Dedifferentiated amniotic fluid mesenchymal stem cell (primary cell): ENCODE measurements around the gene SERPINA6.
"Not testable (repeated sequence)": the region's sequence is repeated elsewhere in the genome, so short reads cannot be mapped to it uniquely, and the experiment has no call there.

Source experiments
- DNase-seq: peaks from one replicate; pipeline ENCODE4 v3.0.0-alpha.2; 2016; ENCODE audit errors: extremely low spot score

SERPINA6 gene

GRCh38 chr14:94354190-94354589 lies 31.1 kb upstream of the SERPINA6 start:
- DNase-seq, result not testable (repeated sequence)

GRCh38 chr14:94349276-94349675 lies 26.1 kb upstream of the SERPINA6 start:
- DNase-seq, result no peak

GRCh38 chr14:94348836-94349235 lies 25.7 kb upstream of the SERPINA6 start:
- DNase-seq, result no peak

- DNase-seq, result no peak
Observed at GRCh38 chr14:94346841-94347240, 23.7 kb upstream of the SERPINA6 start.

- not testable (repeated sequence) for DNase-seq
Observed at GRCh38 chr14:94346065-94346786, 23.1 kb upstream of the SERPINA6 start.

DNA sequence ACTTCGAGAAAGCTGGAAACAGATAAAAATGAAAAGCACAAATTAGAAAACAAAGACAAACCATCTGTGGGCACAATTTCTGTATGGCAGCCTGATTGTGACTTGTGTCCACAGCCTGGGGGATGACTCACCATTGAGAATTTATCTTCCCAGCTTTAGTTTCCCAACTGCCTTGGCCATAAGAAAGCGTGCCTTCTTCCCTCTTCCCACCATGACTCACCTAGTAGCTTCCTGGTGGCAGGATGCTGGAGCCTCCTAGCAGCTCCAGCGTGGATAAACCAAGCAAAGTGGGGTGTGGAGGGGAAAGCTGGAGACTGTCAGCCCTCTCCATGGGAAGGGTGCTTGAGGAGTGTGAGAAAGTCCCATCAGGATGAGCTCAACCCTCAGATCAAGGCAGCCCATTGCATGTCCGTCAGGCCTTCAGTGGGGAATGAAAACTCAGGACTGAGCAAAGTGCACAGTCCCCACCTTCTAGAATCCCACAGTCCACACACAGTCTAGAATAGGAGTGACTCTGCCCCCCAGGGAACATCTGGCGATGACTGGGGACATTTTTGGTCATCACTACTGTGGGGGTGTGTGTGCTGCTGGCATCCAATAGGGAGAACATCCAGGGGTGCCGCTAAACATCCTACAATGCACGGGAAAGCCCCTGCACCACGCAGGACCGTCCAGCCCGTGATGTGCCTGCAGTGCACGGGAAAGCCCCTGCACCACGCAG lies 22.4 kb upstream of the SERPINA6 start:
- DNase-seq, result peak; percentile 80

- no peak for DNase-seq
Observed at GRCh38 chr14:94344389-94344788, 21.3 kb upstream of the SERPINA6 start.

DNA sequence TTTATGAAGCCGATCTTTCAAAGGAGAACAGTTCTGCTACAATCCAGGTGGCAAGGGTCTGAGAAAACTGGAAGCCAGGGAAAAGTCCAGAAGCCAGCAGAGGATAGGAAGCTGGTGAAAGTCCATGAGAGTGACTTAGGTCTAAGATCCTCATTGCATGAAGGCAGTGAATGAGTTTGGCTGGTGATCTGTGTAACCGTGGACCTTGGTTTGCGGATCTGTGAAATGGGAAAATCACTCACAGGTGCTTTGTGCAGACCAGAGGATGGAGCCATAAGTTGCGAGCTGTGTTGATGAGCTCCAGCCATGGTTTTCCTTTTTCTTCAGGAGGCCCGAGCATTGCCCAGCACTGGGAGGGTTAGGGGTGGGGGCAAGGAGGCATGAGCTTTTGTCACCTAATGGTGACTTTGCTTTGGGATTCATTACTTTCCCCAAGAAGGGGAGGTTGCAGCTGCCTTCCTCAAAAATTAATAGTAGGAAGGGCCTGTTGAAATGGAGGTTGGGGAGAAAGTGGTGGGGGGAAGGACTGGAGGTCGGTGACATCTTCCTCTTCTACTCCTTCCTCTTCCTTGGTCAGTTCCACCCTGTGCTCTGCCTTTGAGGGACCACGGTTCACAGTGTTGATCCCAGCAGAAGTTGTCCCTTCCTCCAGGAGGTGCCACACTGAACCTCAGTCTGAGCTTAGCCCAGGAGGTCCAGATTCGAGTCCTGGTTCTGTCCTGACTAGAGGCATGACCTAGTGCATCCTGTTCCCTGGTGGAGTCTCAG lies 20.3 kb upstream of the SERPINA6 start:
- no peak for DNase-seq

DNA sequence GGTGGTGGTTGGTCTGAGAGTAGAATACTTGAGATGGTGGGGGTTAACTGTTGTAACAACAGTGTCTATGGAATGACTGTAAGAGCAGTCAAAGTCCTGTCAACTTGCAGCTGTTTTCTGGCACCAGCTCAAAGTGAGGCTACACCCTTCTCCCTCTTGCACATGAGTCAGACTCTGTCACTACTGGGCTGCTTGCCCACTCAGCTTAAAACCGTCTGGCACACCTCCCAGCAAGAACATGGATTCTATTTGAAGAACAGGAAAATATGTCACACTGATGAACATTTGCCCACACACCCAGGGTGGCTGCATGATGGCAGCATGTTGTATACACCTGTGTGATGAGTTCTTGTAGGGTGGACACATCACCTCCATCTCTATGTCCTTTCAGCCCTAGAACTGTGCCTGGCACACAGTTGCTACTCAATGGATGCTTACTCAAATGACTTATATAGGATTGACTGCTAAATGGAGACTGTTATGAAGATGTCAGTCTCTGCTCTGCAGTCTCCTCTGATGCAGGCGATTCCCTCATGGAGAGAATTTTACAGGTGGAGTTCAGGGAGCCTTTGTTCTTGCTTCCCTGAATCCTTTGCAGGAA lies 19.3 kb upstream of the SERPINA6 start:
- peak; percentile 99 for DNase-seq

DNA sequence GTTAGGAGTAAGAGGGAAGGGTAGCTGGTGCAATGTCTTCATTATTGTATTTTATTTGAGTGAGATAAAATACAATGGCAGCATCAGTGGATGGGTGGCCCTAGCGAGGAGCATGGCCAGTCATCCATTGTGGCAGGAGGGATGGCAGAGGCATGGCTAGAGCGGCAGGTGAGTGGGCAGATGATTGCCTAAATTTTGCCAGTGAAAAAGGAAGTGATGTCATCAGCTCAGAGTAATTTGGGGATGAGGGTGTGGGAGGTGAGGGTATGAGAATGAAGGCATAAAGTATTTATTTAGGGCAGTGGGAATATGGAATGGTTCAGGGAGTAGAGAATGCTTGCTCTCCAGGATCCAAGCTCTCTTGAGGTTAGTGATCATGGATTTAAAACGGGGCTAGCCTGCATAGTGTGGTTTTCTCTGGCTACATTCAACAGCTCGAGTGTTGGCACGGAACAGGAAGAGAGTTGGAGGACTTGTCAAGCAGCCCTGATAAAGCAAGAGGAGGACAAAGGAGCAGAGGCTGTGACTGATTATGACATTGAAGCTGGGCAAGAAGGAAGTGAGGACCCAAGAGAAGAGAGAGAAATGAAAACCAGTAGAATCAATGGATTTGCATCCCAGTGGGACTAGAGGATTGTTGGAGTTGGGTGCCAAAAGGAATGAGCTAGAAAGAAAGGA lies 18.7 kb upstream of the SERPINA6 start:
- peak; percentile 16 for DNase-seq

DNA sequence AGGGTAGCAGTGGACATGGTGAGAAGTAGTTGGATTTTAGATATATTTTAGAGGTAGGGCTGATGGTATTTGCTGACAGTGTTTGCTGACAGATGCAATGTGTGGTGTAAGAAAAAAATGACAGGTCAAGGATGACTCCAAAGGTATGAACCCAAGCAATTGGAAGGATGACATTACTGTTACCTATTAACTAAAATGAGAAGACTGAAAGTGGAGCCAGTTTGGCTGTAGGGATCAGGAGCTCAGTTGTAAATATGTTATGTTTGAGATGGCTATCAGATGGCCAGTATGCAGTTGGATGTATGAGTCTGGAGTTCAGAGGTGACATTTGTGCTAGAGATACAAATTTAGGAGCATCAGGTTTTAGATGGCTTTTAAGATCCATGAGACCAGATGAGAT lies 17.4 kb upstream of the SERPINA6 start:
- no peak for DNase-seq

- DNase-seq, result no peak
Observed at GRCh38 chr14:94338023-94338422, 14.9 kb upstream of the SERPINA6 start.

GRCh38 chr14:94337274-94337673 lies 14.1 kb upstream of the SERPINA6 start:
- DNase-seq, result no peak

DNA sequence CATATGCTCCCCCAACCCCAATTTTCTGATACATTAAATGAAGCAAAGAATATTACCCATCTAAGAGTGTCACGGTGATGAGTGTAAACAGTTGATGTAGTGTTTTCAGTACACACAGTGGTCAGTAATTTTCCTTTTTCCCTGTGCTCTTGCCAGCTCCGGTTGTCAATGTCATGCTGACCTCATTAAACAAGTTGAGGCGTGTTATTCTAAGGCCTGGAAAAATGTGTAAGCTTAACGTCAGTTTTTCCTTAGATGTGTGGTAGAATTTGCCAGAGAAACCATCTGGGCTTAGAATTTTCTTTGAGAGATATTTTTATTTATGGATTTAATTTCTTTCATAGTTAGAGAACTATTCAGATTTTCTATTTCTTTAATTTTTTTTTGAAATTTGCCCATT lies 11.7 kb upstream of the SERPINA6 start:
- no peak for DNase-seq

DNA sequence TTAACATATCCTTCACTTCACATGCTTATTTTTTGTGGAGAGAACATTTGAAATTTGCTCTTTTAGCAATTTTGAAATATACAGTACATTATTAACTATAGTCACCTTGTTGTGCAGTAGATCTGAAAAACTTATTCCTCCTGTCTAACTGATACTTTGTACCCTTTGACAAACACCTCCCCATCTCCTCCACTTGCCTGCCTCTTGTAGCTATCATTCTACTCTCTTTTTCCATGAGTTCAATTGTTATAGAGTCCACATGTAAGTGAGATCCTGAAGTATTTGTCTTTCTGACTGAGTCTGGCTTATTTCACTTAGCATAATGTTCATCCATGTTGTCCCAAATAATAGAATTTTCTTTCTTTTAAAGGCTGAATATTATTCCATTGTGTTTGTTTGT lies 9.5 kb upstream of the SERPINA6 start:
- DNase-seq, result no peak

DNA sequence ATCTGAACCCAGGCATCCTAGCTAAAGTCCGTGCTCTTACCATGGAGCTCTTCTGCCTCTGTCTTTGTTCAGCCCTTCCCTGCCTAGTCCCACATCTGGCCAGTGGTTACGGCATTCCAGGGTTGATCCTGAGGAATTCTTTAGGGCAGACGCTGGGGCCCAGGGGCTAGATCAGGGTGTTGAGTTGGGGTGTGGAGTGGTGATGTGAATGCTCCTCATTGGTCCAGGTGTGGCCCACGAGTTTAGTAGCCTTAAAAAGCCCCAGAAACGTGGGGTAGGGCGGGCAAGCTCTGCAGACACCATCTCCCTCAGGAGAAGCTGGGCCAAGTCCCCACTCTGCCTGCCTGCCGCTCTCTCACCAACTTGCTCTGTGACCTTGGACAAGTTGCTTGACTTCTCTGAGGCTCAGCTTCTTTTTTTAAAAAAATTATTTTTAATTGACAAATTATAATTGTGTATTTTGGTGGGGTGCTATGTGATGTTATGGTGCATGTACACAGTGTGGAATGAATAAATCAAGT lies 9.0 kb upstream of the SERPINA6 start:
- DNase-seq, result no peak

- no peak for DNase-seq
Observed at GRCh38 chr14:94331462-94331861, 8.3 kb upstream of the SERPINA6 start.

- no peak for DNase-seq
Observed at GRCh38 chr14:94330857-94331256, 7.7 kb upstream of the SERPINA6 start.

DNA sequence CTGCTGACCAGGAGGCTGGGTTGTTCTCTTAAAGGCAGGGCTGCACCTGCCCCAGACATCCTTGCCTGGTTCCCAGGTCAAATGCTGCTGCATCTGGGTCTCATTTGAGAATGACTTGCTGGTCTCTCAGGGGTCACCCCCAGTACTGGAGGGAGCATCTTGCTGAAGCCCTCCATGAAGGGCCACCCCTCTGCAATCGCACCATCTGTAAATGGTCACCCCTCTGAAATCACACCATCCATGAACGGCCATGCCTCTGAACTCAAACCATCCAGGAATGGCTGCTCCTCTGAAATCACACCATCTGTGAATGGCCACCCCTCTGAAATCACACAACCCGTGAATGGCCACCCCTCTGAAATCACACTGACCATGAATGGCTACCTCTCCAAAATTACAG lies 7.3 kb upstream of the SERPINA6 start:
- no peak for DNase-seq

- no peak for DNase-seq
Observed at GRCh38 chr14:94329857-94330256, 6.7 kb upstream of the SERPINA6 start.

GRCh38 chr14:94328196-94328595 lies 5.1 kb upstream of the SERPINA6 start:
- DNase-seq, result no peak
